ACHN (cell line): ENCODE data around the gene ARIH2.
"Not testable (repeated sequence)": the region's sequence is repeated elsewhere in the genome, so short reads cannot be mapped to it uniquely, and the experiment has no call there.

Source experiments
- DNase-seq: peaks from one replicate; pipeline ENCODE4 v3.0.0-alpha.2; 2015
- in situ Hi-C: cut with HindIII; loops from 2 replicates; pipeline ENCODE4 v1.10.0; 2017; ENCODE audit warnings: low sequenced_read_pairs, low pct_ligation_motif_present, low pct_unique_long_range_greater_than_20kb

Gene ARIH2

GRCh38 chr3:48918388-48919214, at the start of gene ARIH2:
Gene ARIH2, plus strand, starts transcription at chr3:48918842. Its CDS starts 8,717 bp downstream, at chr3:48927559.
- in situ Hi-C loops = no loop called here
- peak; percentile 92 for DNase-seq

- DNase-seq = no peak
- in situ Hi-C loops = no loop called here
Observed at GRCh38 chr3:48877671-48878070, 41.0 kb upstream of the ARIH2 start.

GRCh38 chr3:48879307-48879993, 39.2 kb upstream of the ARIH2 start:
- no peak for DNase-seq
- in situ Hi-C loops = no loop called here

GRCh38 chr3:48879994-48880377, 38.7 kb upstream of the ARIH2 start:
- in situ Hi-C loops = no loop called here
- DNase-seq = no peak

GRCh38 chr3:48881006-48881405, 37.6 kb upstream of the ARIH2 start:
- DNase-seq = no peak
- in situ Hi-C loops = no loop called here

GRCh38 chr3:48881652-48882114, 37.0 kb upstream of the ARIH2 start:
- DNase-seq = no peak
- in situ Hi-C loops = no loop called here

GRCh38 chr3:48885753-48886152, 32.9 kb upstream of the ARIH2 start:
- in situ Hi-C loops = no loop called here
- no peak for DNase-seq

GRCh38 chr3:48891606-48892005, 27.0 kb upstream of the ARIH2 start:
- in situ Hi-C loops = no loop called here
- DNase-seq = no peak

- no peak for DNase-seq
- in situ Hi-C loops = no loop called here
Observed at GRCh38 chr3:48894516-48894915, 24.1 kb upstream of the ARIH2 start.

- in situ Hi-C loops = no loop called here
- no peak for DNase-seq
Observed at GRCh38 chr3:48896936-48897335, 21.7 kb upstream of the ARIH2 start.

GRCh38 chr3:48897460-48898376, 20.9 kb upstream of the ARIH2 start:
- in situ Hi-C loops = no loop called here
- no peak for DNase-seq

- in situ Hi-C loops = no loop called here
- DNase-seq = peak; percentile 90
Observed at GRCh38 chr3:48898383-48899234, 20.0 kb upstream of the ARIH2 start, which contains the start of gene SLC25A20. Gene SLC25A20, minus strand, starts transcription at chr3:48898882. Its CDS starts 88 bp downstream, at chr3:48898794.

- in situ Hi-C loops = no loop called here
- no peak for DNase-seq
Observed at GRCh38 chr3:48899273-48899672, 19.4 kb upstream of the ARIH2 start.

- DNase-seq, in situ Hi-C loops: not testable (repeated sequence)
Observed at GRCh38 chr3:48907026-48907425, 11.6 kb upstream of the ARIH2 start.

- no peak for DNase-seq
- in situ Hi-C loops = no loop called here
Observed at GRCh38 chr3:48915296-48915695, 3.3 kb upstream of the ARIH2 start.

GRCh38 chr3:48919215-48920138, 835 bp downstream of the ARIH2 start:
- in situ Hi-C loops = no loop called here
- DNase-seq = peak; percentile 54
